Activated CD4-positive, alpha-beta T cell treated with anti-CD3 and anti-CD28 coated beads for 36 hours (primary cell): ENCODE results near the gene PBX3. TPM values are rescaled to one million over a fixed set of nuclear protein-coding genes. Genes with fewer than 3 reads are reported as not detected.
"Not testable (repeated sequence)": the region's sequence is repeated elsewhere in the genome, so short reads cannot be mapped to it uniquely, and the experiment has no call there.

ENCODE experiments used
- ATAC-seq: fragments of 200-7000 bp; cut with Tn5 transposase; one replicate; pipeline ENCODE4 v1.10.0; 2021; ENCODE audit warnings: mild to moderate bottlenecking, moderate library complexity
- CTCF ChIA-PET: fragments of 350-600 bp; sonication (Branson Sonifier 250); formaldehyde crosslinking; loops from one replicate; lab custom pipeline; 2021; ENCODE audit warnings: antibody characterized with exemption; lab: Charles Lee
- POLR2A ChIA-PET: fragments of 350-600 bp; sonication (Branson Sonifier 250); formaldehyde crosslinking; loops from one replicate; lab custom pipeline; 2021; ENCODE audit warnings: antibody characterized with exemption, inconsistent platforms; lab: Charles Lee
- DNase-seq: peaks from one replicate; pipeline ENCODE4 v3.0.0-alpha.2; 2020
- H3K27ac Mint-ChIP-seq: one replicate; pipeline ENCODE4 v1.8.0; 2021; ENCODE audit warnings: mixed read lengths
- H3K27me3 Mint-ChIP-seq: one replicate; pipeline ENCODE4 v1.8.0; 2021; ENCODE audit warnings: mixed read lengths
- H3K36me3 Mint-ChIP-seq: one replicate; pipeline ENCODE4 v1.8.0; 2021; ENCODE audit warnings: low read depth, mixed read lengths
- H3K4me1 Mint-ChIP-seq: one replicate; pipeline ENCODE4 v1.8.0; 2021; ENCODE audit warnings: mixed read lengths
- H3K4me3 Mint-ChIP-seq: one replicate; pipeline ENCODE4 v1.8.0; 2021; ENCODE audit warnings: mild to moderate bottlenecking, moderate library complexity, mixed read lengths
- H3K9me3 Mint-ChIP-seq: one replicate; pipeline ENCODE4 v1.8.0; 2021; ENCODE audit warnings: low read depth, mixed read lengths
- intact Hi-C, 2 experiments: fragments of 100-400 bp; cut with DNase I in 1 of 2; cut with micrococcal nuclease in 1 of 2; formaldehyde crosslinking; loops; one replicate each; pipeline versions ENCODE4 v1.14.2 to v1.15.1; 2022 to 2024; cut with DNase I, micrococcal nuclease
- total RNA-seq, 2 experiments: library from RNA; stranded (reverse); gene quantifications; one replicate each; pipeline ENCODE4 v1.2.3, GENCODE V29; 2021

The PBX3 gene
- total RNA-seq, 2 experiments from 2014 or later: 11.3 to 11.4 TPM

GRCh38 chr9:125822902-125823301 is 75.7 kb downstream of the PBX3 start:
- ATAC-seq: no peak
- Mint-ChIP-seq H3K27ac (no peak overlapping the region), H3K36me3 (no peaks in the 10 kb centered on the region), H3K4me3 (no peak overlapping the region), H3K4me1 (peaks cover 36% of the 10 kb centered on the region), H3K27me3 (no peaks in the 10 kb centered on the region), H3K9me3 (no peaks in the 10 kb centered on the region)
- no peak for DNase-seq
- POLR2A ChIA-PET: no interaction called here
- intact Hi-C loops: loop anchor here in 1 of 2 experiments (5.0 kb wide), 1 partner anchor 301 kb away; no protein-coding TSS in a partner anchor
- CTCF ChIA-PET: no interaction called here

DNA sequence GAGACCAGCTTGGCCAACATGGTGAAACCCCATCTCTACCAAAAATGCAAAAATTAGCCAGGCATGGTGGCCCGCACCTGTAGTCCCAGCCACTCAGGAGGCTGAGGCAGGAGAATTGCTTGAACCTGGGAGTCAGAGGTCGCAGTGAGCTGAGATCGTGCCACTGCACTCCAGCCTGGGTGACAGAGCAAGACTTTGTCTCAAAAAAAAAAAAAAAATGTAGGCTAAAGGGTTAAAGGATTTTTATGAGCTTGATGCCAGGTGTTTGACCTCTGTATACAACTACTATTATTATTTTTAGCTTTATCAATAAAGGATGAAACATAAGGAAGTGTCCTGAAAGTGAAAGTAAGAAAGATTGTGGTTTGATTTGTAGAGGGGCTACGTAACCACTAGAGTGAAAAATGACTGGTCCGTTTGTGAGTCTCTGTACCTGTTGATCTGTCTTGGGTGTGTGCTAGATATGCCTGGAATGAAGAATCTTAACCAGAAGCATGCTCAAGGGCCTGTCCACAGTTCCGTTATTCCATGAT is 76.8 kb downstream of the PBX3 start:
- H3K4me1 Mint-ChIP-seq: peaks cover 39% of the 10 kb centered on the region
- ATAC-seq (peak; percentile 96), DNase-seq (peak; percentile 19)
- not testable (repeated sequence) for H3K27me3 Mint-ChIP-seq, H3K9me3 Mint-ChIP-seq, H3K36me3 Mint-ChIP-seq
- intact Hi-C loops: loop anchor here in 1 of 2 experiments (2.0 to 5.0 kb wide), 2 partner anchors 77 to 302 kb away; partner anchors contain the start of gene PBX3
- peak overlapping the region; percentile 59 for H3K4me3 Mint-ChIP-seq
- POLR2A ChIA-PET: interaction anchor here (0.7 kb wide), 1 partner anchor 516 kb away, joined by 4 read pairs; no protein-coding TSS in a partner anchor
- CTCF ChIA-PET: interaction anchor here (0.7 kb wide), 1 partner anchor 187 kb away, joined by 3 read pairs; no protein-coding TSS in a partner anchor
- H3K27ac Mint-ChIP-seq: peak overlapping the region; percentile 25

DNA sequence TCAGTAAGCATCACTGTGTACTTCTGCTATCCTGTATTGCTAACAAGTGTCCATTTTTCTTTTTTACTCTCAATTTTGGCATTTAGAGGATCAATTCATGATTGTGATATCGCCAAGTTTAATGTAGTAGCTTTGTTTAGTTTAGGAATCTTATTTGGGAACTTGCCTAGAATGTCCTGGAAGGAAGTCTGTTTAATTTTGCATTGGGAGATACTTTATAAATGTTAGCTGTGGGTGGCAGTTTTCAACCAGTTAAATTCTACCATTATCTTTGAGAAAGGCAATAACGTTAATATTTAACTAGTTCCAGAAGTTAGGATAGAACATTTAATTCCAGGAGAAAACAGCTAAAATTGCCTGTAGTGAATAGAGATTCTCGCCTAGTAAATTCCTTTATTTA is 78.6 kb downstream of the PBX3 start:
- Mint-ChIP-seq H3K9me3 (no peaks in the 10 kb centered on the region), H3K4me3 (no peak overlapping the region), H3K4me1 (peaks cover 41% of the 10 kb centered on the region), H3K27me3 (no peaks in the 10 kb centered on the region), H3K27ac (no peak overlapping the region), H3K36me3 (no peaks in the 10 kb centered on the region)
- intact Hi-C loops: loop anchor here (2.0 to 5.0 kb wide), 3 partner anchors 78 to 118 kb away; partner anchors contain the start of genes PBX3 (in 2 of the 2) and MAPKAP1 (in 1 of the 2)
- DNase-seq (no peak), ATAC-seq (no peak)
- POLR2A ChIA-PET: no interaction called here
- CTCF ChIA-PET: interaction anchor here (0.6 kb wide), 1 partner anchor 937 kb away, joined by 4 read pairs; no protein-coding TSS in a partner anchor

GRCh38 chr9:125826850-125827249 is 79.7 kb downstream of the PBX3 start:
- Mint-ChIP-seq H3K4me1 (peaks cover 42% of the 10 kb centered on the region), H3K27me3 (no peaks in the 10 kb centered on the region), H3K9me3 (no peaks in the 10 kb centered on the region), H3K27ac (no peak overlapping the region), H3K36me3 (peaks cover 2% of the 10 kb centered on the region), H3K4me3 (no peak overlapping the region)
- DNase-seq (no peak), ATAC-seq (no peak)
- CTCF ChIA-PET: no interaction called here
- POLR2A ChIA-PET: no interaction called here
- intact Hi-C loops: loop anchor here (5.0 kb wide), 2 partner anchors 80 to 120 kb away; partner anchors contain the start of genes MAPKAP1 (in 1 of the 2) and PBX3 (in 1 of the 2)

- H3K4me3 Mint-ChIP-seq: peak overlapping the region; percentile 72
- H3K27ac Mint-ChIP-seq: peak overlapping the region; percentile 78
- ATAC-seq (peak; percentile 97), DNase-seq (peak; percentile 70)
- H3K27me3 Mint-ChIP-seq: no peaks in the 10 kb centered on the region
- intact Hi-C loops: loop anchor here (5.0 kb wide), 2 partner anchors 82 to 122 kb away; partner anchors contain the start of genes MAPKAP1 (in 1 of the 2) and PBX3 (in 1 of the 2)
- no peaks in the 10 kb centered on the region for H3K9me3 Mint-ChIP-seq
- peaks cover 2% of the 10 kb centered on the region for H3K36me3 Mint-ChIP-seq
- H3K4me1 Mint-ChIP-seq: peaks cover 26% of the 10 kb centered on the region
- CTCF ChIA-PET: interaction anchor here (0.6 to 1.7 kb wide), 8 partner anchors 9 to 529 kb away, joined by 3 to 5 read pairs (median 4); no protein-coding TSS in a partner anchor
- POLR2A ChIA-PET: interaction anchor here (0.9 kb wide), 1 partner anchor 84 kb away, joined by 3 read pairs; no protein-coding TSS in a partner anchor
Measured at GRCh38 chr9:125829743-125830142, 82.6 kb downstream of the PBX3 start.

GRCh38 chr9:125831054-125831453 is 83.9 kb downstream of the PBX3 start:
- Mint-ChIP-seq H3K9me3 (no peaks in the 10 kb centered on the region), H3K4me1 (peaks cover 17% of the 10 kb centered on the region), H3K27ac (no peak overlapping the region), H3K36me3 (peaks cover 2% of the 10 kb centered on the region), H3K4me3 (no peak overlapping the region), H3K27me3 (no peaks in the 10 kb centered on the region)
- CTCF ChIA-PET: interaction anchor here (0.6 to 1.5 kb wide), 2 partner anchors 58 to 1464 kb away, joined by 3 to 4 read pairs; no protein-coding TSS in a partner anchor
- ATAC-seq: no peak
- POLR2A ChIA-PET: no interaction called here
- intact Hi-C loops: no loop called here
- DNase-seq: no peak

DNA sequence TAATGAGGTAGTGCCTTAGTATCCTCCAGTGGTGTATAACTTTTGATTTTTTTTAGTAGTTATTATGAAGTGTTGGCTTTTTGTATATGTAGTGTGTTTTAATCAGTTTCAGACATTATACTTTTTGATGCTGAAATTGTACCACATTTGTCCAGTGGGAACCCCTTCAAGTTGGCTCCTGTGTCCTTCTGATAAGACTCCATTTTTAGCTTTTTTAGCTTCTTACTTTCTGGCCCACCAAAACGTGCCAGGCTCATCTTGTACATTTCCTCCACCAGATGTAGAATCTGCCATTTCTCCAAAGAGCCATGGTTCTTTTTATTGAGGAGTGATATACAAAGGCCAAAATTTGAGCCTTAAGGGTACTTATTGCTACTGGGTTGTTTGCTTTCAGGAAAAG is 84.4 kb downstream of the PBX3 start:
- ATAC-seq: no peak
- no peak for DNase-seq
- H3K27ac Mint-ChIP-seq: no peak overlapping the region
- peaks cover 17% of the 10 kb centered on the region for H3K4me1 Mint-ChIP-seq
- ChIA-PET CTCF (no interaction called here), POLR2A (no interaction called here)
- no peaks in the 10 kb centered on the region for H3K9me3 Mint-ChIP-seq
- intact Hi-C loops: no loop called here
- H3K27me3 Mint-ChIP-seq: no peaks in the 10 kb centered on the region
- H3K4me3 Mint-ChIP-seq: no peak overlapping the region
- H3K36me3 Mint-ChIP-seq: peaks cover 2% of the 10 kb centered on the region

- POLR2A ChIA-PET: no interaction called here
- H3K27me3 Mint-ChIP-seq: no peaks in the 10 kb centered on the region
- no peak for ATAC-seq
- H3K36me3 Mint-ChIP-seq: peaks cover 2% of the 10 kb centered on the region
- no peak for DNase-seq
- H3K4me3 Mint-ChIP-seq: no peak overlapping the region
- H3K27ac Mint-ChIP-seq: no peak overlapping the region
- peaks cover 8% of the 10 kb centered on the region for H3K4me1 Mint-ChIP-seq
- no peaks in the 10 kb centered on the region for H3K9me3 Mint-ChIP-seq
- CTCF ChIA-PET: no interaction called here
- intact Hi-C loops: no loop called here
Measured at GRCh38 chr9:125835655-125836054, 88.5 kb downstream of the PBX3 start.

DNA sequence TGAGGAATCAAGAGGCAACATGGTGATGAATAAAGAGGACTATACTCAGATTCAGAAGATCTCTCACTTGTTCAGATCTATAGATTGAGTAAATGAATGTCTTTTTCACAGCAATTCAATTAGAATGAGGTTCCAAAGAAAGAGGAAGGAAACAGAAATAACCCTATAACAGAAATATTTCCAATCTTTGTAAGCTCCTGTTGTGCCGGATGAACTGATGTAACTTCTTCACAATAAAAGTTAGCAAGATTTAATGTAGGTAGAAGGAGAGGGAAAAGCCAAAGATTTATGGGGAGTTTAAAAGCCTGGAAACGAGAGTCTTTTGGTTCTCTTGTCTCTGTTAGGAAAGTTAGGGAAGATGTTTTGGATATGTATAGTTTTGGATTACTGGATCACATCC is 92.1 kb downstream of the PBX3 start:
- Mint-ChIP-seq H3K4me3 (no peak overlapping the region), H3K4me1 (peaks cover 13% of the 10 kb centered on the region), H3K9me3 (no peaks in the 10 kb centered on the region), H3K27me3 (no peaks in the 10 kb centered on the region), H3K27ac (no peak overlapping the region), H3K36me3 (no peaks in the 10 kb centered on the region)
- intact Hi-C loops: no loop called here
- DNase-seq (no peak), ATAC-seq (no peak)
- ChIA-PET CTCF (no interaction called here), POLR2A (no interaction called here)

DNA sequence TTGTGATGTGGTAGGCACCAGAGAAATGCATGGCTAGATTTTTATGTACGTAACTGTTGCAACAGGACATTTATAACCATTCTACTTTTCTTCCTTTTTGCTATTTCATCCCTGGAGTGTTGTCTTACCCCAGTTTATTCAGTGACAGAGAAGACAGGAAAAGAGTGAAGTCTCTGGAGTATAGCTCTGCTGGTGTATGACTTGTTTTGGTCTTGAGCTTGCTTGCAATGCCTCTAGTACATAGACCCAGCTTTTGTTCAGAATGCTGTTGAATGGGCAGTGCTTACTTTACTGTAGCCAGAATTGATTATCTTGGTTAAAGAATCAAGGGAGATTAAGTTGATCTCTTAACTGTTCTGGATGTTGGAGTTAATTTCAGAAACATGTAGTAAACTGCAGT is 94.3 kb downstream of the PBX3 start:
- DNase-seq: no peak
- Mint-ChIP-seq H3K4me3 (no peak overlapping the region), H3K9me3 (no peaks in the 10 kb centered on the region), H3K27me3 (no peaks in the 10 kb centered on the region), H3K36me3 (no peaks in the 10 kb centered on the region), H3K4me1 (peaks cover 13% of the 10 kb centered on the region), H3K27ac (no peak overlapping the region)
- POLR2A ChIA-PET: no interaction called here
- CTCF ChIA-PET: interaction anchor here (1.1 kb wide), 1 partner anchor 12 kb away, joined by 5 read pairs; no protein-coding TSS in a partner anchor
- intact Hi-C loops: no loop called here
- ATAC-seq: no peak

GRCh38 chr9:125842242-125842641 is 95.1 kb downstream of the PBX3 start:
- no peak overlapping the region for H3K27ac Mint-ChIP-seq
- CTCF ChIA-PET: no interaction called here
- H3K36me3 Mint-ChIP-seq: no peaks in the 10 kb centered on the region
- H3K4me1 Mint-ChIP-seq: peaks cover 13% of the 10 kb centered on the region
- no peaks in the 10 kb centered on the region for H3K9me3 Mint-ChIP-seq
- POLR2A ChIA-PET: no interaction called here
- no peak overlapping the region for H3K4me3 Mint-ChIP-seq
- ATAC-seq: no peak
- intact Hi-C loops: no loop called here
- DNase-seq: no peak
- no peaks in the 10 kb centered on the region for H3K27me3 Mint-ChIP-seq

DNA sequence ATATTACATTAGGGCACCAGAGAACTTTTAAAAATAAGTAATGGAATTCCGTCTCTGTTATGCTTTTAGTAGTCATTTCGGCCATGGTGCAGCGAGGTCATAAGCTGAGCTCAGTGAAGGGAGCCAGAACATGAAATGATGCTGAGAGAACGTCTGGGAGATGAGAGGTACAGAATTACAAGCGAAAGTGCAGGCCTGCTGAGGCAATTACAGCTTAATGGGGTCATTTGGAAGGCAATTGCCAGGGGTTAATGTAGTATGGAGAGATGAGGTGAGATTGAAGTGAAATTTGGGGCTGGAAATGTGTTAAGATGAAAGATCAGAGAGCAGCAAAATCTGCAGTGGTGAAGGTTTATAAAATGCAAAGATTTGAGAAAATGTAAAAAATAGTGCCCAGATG is 96.5 kb downstream of the PBX3 start:
- Mint-ChIP-seq H3K4me3 (no peak overlapping the region), H3K4me1 (peaks cover 13% of the 10 kb centered on the region), H3K27ac (no peak overlapping the region), H3K36me3 (no peaks in the 10 kb centered on the region), H3K9me3 (no peaks in the 10 kb centered on the region), H3K27me3 (no peaks in the 10 kb centered on the region)
- ATAC-seq: no peak
- ChIA-PET CTCF (no interaction called here), POLR2A (interaction anchor here (1.0 kb wide), 1 partner anchor 11 kb away, joined by 5 read pairs; no protein-coding TSS in a partner anchor)
- intact Hi-C loops: no loop called here
- no peak for DNase-seq
